Transverse colon (tissue), 4 donors: Measurements from ENCODE around the gene ZNF525. TPM values are rescaled to one million over a fixed set of nuclear protein-coding genes. Genes with fewer than 3 reads are reported as not detected.
A peak's percentile ranks its signal among the peaks of the same experiment; 100 is the strongest.
"Not testable (repeated sequence)": the region's sequence is repeated elsewhere in the genome, so short reads cannot be mapped to it uniquely, and the experiment has no call there.

Experiments
- DNase-seq: peaks from one replicate; pipeline ENCODE4 v3.0.0-alpha.2; 2019
- H3K27ac ChIP-seq, 4 donors: fragments of 200-600 bp; sonication (generic); 2 replicates each; pipeline ENCODE4 v1.5.1; 2016 to 2018; ENCODE audit warnings: inconsistent platforms in 4 of 4
- H3K27me3 ChIP-seq: fragments of 200-600 bp; sonication (generic); 2 replicates; pipeline ENCODE4 v1.5.1; 2017; ENCODE audit warnings: inconsistent platforms
- H3K36me3 ChIP-seq, 4 donors: fragments of 200-600 bp; sonication (generic); 2 replicates each; pipeline ENCODE4 v1.5.1; 2017 to 2019; ENCODE audit warnings: inconsistent platforms in 4 of 4
- H3K4me1 ChIP-seq, 4 donors: fragments of 200-600 bp; sonication (generic); 2 replicates each; pipeline ENCODE4 v1.5.1; 2017 to 2020; ENCODE audit warnings: inconsistent platforms in 4 of 4
- H3K4me3 ChIP-seq, 4 donors: fragments of 200-600 bp; sonication (generic); 1 replicate in 1 of 4; 2 replicates in 3 of 4; pipeline versions ENCODE4 v1.5.1 to v1.6.1; 2017 to 2019; ENCODE audit warnings: inconsistent platforms in 4 of 4
- H3K9me3 ChIP-seq, 2 donors: fragments of 200-600 bp; sonication (generic); 2 replicates each; pipeline ENCODE4 v1.5.1; 2017 to 2019; ENCODE audit warnings: inconsistent platforms in 2 of 2
- CTCF ChIP-seq, 5 experiments: fragments of 200-600 bp in 3 of 5; fragments of 450-650 bp in 2 of 5; sonication (generic) in 3 of 5; IDR thresholded peaks; 1 replicate in 2 of 5; 2 replicates in 3 of 5; pipeline ENCODE4 v1.5.1; 2016 to 2017; ENCODE audit warnings: antibody characterized with exemption in 5 of 5, inconsistent platforms in 3 of 5, mild to moderate bottlenecking in 2 of 5, moderate library complexity in 1 of 5
- EP300 ChIP-seq: sonication (generic); formaldehyde crosslinking; IDR thresholded peaks from one replicate; pipeline ENCODE4 v1.6.1; 2017; ENCODE audit warnings: antibody characterized with exemption, low read depth
- POLR2A ChIP-seq: fragments of 450-650 bp; IDR thresholded peaks from one replicate; pipeline ENCODE4 v1.6.1; 2016; ENCODE audit warnings: antibody characterized with exemption, mild to moderate bottlenecking, moderate library complexity
- POLR2AphosphoS5 ChIP-seq, 3 donors: sonication (generic); formaldehyde crosslinking; IDR thresholded peaks; one replicate each; pipeline ENCODE4 v1.6.1; 2016; ENCODE audit warnings: antibody characterized with exemption in 3 of 3
- WGBS, 2 donors: methylation state at CpG; one replicate each; pipeline ENCODE4 v1.1.5; 2018; ENCODE audit warnings: low coverage in 1 of 2; 5-methylcytosine and 5-hydroxymethylcytosine counted together
- in situ Hi-C, 4 donors: fragments of 200-750 bp; cut with MboI; loops; one replicate each; pipeline versions ENCODE4 v1.15.0 to v1.15.1; 2017; ENCODE audit warnings: low sequenced_read_pairs in 3 of 4, low pct_ligation_motif_present in 1 of 4, low pct_unique_long_range_greater_than_20kb in 1 of 4
- intact Hi-C: fragments of 100-400 bp; cut with DNase I; formaldehyde crosslinking; loops from one replicate; pipeline ENCODE4 v1.15.1; 2023; ENCODE audit warnings: low total_unique reads
- total RNA-seq, 4 donors: library from RNA; depleted of rRNA; stranded (reverse); fragments of >200 nt; gene quantifications; one replicate each; pipeline ENCODE4 v1.1.0, GENCODE V29; 2016

ZNF525 gene
- total RNA-seq, 4 donors from 2014 or later = 9.0 to 34.8 (median 19.5) TPM

GRCh38 chr19:53333463-53334449 is 31.7 kb upstream of the ZNF525 start, which contains the start of gene ZNF845:
Gene ZNF845, plus strand, starts transcription at chr19:53333749. Its CDS starts 7,559 bp downstream, at chr19:53341308.
- DNase-seq = peak; percentile 98
- peak within 1 kb of the TSS; percentile 76 to 97 (median 90) for H3K4me3 ChIP-seq
- in situ Hi-C loops (loop anchor here in 1 of 4 donors (10.0 kb wide), 1 partner anchor 139 kb away; the partner anchor contains the start of gene ZNF665), intact Hi-C loops (no loop called here)
- 0 to 1% methylated on average over 3 to 59 of the region's 61 CpGs for WGBS, 2 donors
- peak; percentile 47 to 83 (median 81) for TF ChIP-seq POLR2AphosphoS5 (IDR thresholded peaks at IDR 0.05)
- no peak for TF ChIP-seq EP300
- TF ChIP-seq POLR2A = peak; percentile 68
- no peak for TF ChIP-seq CTCF (IDR thresholded peaks at IDR 0.05)
- no peaks in the 10 kb centered on the region for H3K27me3 ChIP-seq
- peaks cover 0 to 8% of the 10 kb centered on the region in 2 donors for H3K9me3 ChIP-seq
- H3K36me3 ChIP-seq = peaks cover 0 to 9% (median 0%) of the 10 kb centered on the region in 4 donors
- H3K27ac ChIP-seq = peak within 1 kb of the TSS; percentile 75 to 89 (median 86)
- peaks cover 0 to 15% (median 7%) of the 10 kb centered on the region in 4 donors for H3K4me1 ChIP-seq

- intact Hi-C loops, DNase-seq, H3K4me1 ChIP-seq, in situ Hi-C loops, H3K27ac ChIP-seq, H3K4me3 ChIP-seq, H3K27me3 ChIP-seq: not testable (repeated sequence)
- H3K36me3 ChIP-seq = peaks cover 1 to 87% (median 43%) of the 10 kb centered on the region in 4 donors
- H3K9me3 ChIP-seq = peaks cover 59 to 60% of the 10 kb centered on the region in 2 donors
- WGBS, 2 donors = 98% methylated on average over 4 of the region's 4 CpGs
These were observed 21.1 kb upstream of the ZNF525 start for GRCh38 chr19:53344403-53344802.

GRCh38 chr19:53355739-53356138 is 9.8 kb upstream of the ZNF525 start:
- intact Hi-C loops = no loop called here
- no peak overlapping the region for H3K27ac ChIP-seq
- peaks cover 8 to 29% (median 10%) of the 10 kb centered on the region in 4 donors for H3K36me3 ChIP-seq
- no peaks in the 10 kb centered on the region for H3K27me3 ChIP-seq
- H3K4me1 ChIP-seq = no peaks in the 10 kb centered on the region
- in situ Hi-C loops = no loop called here
- 93 to 100% methylated on average over 1 of the region's 1 CpG for WGBS, 2 donors
- no peak for TF ChIP-seq EP300
- no peak for TF ChIP-seq CTCF (IDR thresholded peaks at IDR 0.05)
- no peak for TF ChIP-seq POLR2AphosphoS5 (IDR thresholded peaks at IDR 0.05)
- no peak for TF ChIP-seq POLR2A
- peaks cover 66 to 72% of the 10 kb centered on the region in 2 donors for H3K9me3 ChIP-seq
- no peak for DNase-seq
- H3K4me3 ChIP-seq = no peak overlapping the region

GRCh38 chr19:53357821-53358581 is 7.5 kb upstream of the ZNF525 start:
- no peaks in the 10 kb centered on the region for H3K27me3 ChIP-seq
- WGBS, 2 donors = 80 to 88% methylated on average over 7 to 35 of the region's 35 CpGs
- H3K36me3 ChIP-seq = peaks cover 0 to 7% (median 0%) of the 10 kb centered on the region in 4 donors
- H3K9me3 ChIP-seq = peaks cover 45 to 50% of the 10 kb centered on the region in 2 donors
- H3K27ac ChIP-seq = no peak overlapping the region
- no peak overlapping the region for H3K4me3 ChIP-seq
- in situ Hi-C loops (no loop called here), intact Hi-C loops (no loop called here)
- DNase-seq = no peak
- H3K4me1 ChIP-seq = no peaks in the 10 kb centered on the region
- TF ChIP-seq CTCF (IDR thresholded peaks at IDR 0.05) (no peak), POLR2AphosphoS5 (IDR thresholded peaks at IDR 0.05) (no peak), POLR2A (no peak), EP300 (no peak)

- H3K4me1 ChIP-seq, H3K27me3 ChIP-seq, DNase-seq, H3K4me3 ChIP-seq, in situ Hi-C loops, intact Hi-C loops, H3K27ac ChIP-seq, H3K36me3 ChIP-seq: not testable (repeated sequence)
- WGBS, 2 donors = 91 to 96% methylated on average over 5 to 10 of the region's 10 CpGs
- peaks cover 26 to 29% of the 10 kb centered on the region in 2 donors for H3K9me3 ChIP-seq
These were observed 5.4 kb upstream of the ZNF525 start for GRCh38 chr19:53360056-53360455.
